Prostate gland (tissue), 2 donors: ENCODE measurements around the gene CDHR2. TPM values are rescaled to one million over a fixed set of nuclear protein-coding genes. Genes with fewer than 3 reads are reported as not detected.

Experiments
- DNase-seq: peaks from one replicate; pipeline ENCODE4 v3.0.0-alpha.2; 2019; ENCODE audit warnings: low spot score
- H3K27ac ChIP-seq, 2 donors: fragments of 200-600 bp; sonication (generic); 2 replicates each; pipeline ENCODE4 v1.5.1; 2017 to 2019
- H3K27me3 ChIP-seq: fragments of 200-600 bp; sonication (generic); replicated peaks from 2 replicates; pipeline ENCODE4 v1.5.1; 2019; ENCODE audit not compliant: insufficient read depth
- H3K36me3 ChIP-seq, 2 donors: fragments of 200-600 bp; sonication (generic); 1 replicate in 1 of 2; 2 replicates in 1 of 2; pipeline versions ENCODE4 v1.5.1 to v1.8.1; 2017 to 2019
- H3K4me1 ChIP-seq: fragments of 200-600 bp; sonication (generic); replicated peaks from 2 replicates; pipeline ENCODE4 v1.5.1; 2019
- H3K4me3 ChIP-seq, 2 donors: fragments of 200-600 bp; sonication (generic); 2 replicates each; pipeline ENCODE4 v1.5.1; 2017 to 2019
- H3K9me3 ChIP-seq: fragments of 200-600 bp; sonication (generic); 2 replicates; pipeline ENCODE4 v1.5.1; 2017
- CTCF ChIP-seq, 4 experiments: fragments of 200-600 bp in 2 of 4; fragments of 450-650 bp in 2 of 4; sonication (generic) in 2 of 4; IDR thresholded peaks; 1 replicate in 3 of 4; 2 replicates in 1 of 4; pipeline ENCODE4 v1.5.1; 2016 to 2019; ENCODE audit warnings: antibody characterized with exemption in 4 of 4, mild to moderate bottlenecking in 2 of 4, moderate library complexity in 2 of 4
- POLR2A ChIP-seq: fragments of 450-650 bp; IDR thresholded peaks from one replicate; pipeline ENCODE4 v1.6.1; 2016; ENCODE audit warnings: antibody characterized with exemption, mild to moderate bottlenecking
- POLR2AphosphoS5 ChIP-seq: sonication (generic); formaldehyde crosslinking; IDR thresholded peaks from one replicate; pipeline ENCODE4 v1.6.1; 2017; ENCODE audit warnings: antibody characterized with exemption
- WGBS: methylation state at CpG from one replicate; pipeline ENCODE4 v1.1.5; 2018; 5-methylcytosine and 5-hydroxymethylcytosine counted together
- intact Hi-C: fragments of 100-400 bp; cut with DNase I; formaldehyde crosslinking; loops from one replicate; pipeline ENCODE4 v1.14.2; 2022
- total RNA-seq, 2 donors: library from RNA; depleted of rRNA; stranded (reverse); fragments of >200 nt; gene quantifications; one replicate each; pipeline ENCODE4 v1.1.0, GENCODE V29; 2016

Gene CDHR2
- 1 to 10 TPM in 1 of 2 donors, not detected in 1; 1.1 TPM for total RNA-seq

GRCh38 chr5:176548967-176549444 is at the start of gene CDHR2:
TSS of gene CDHR2 (plus strand) at chr5:176549342. CDS start at chr5:176565353, 16,011 bp downstream.
- no peak for TF ChIP-seq POLR2A
- TF ChIP-seq CTCF (IDR thresholded peaks at IDR 0.05): no peak
- TF ChIP-seq POLR2AphosphoS5: no peak
- Histone ChIP-seq H3K27ac (no peak within 1 kb of the TSS), H3K4me3 (no peak within 1 kb of the TSS), H3K9me3 (no peaks in the 10 kb centered on the region), H3K4me1 (no peaks in the 10 kb centered on the region), H3K36me3 (no peaks in the 10 kb centered on the region), H3K27me3 (no peaks in the 10 kb centered on the region)
- DNase-seq: no peak
- WGBS: 55% methylated on average over 18 of the region's 18 CpGs
- intact Hi-C loops: no loop called here

DNA sequence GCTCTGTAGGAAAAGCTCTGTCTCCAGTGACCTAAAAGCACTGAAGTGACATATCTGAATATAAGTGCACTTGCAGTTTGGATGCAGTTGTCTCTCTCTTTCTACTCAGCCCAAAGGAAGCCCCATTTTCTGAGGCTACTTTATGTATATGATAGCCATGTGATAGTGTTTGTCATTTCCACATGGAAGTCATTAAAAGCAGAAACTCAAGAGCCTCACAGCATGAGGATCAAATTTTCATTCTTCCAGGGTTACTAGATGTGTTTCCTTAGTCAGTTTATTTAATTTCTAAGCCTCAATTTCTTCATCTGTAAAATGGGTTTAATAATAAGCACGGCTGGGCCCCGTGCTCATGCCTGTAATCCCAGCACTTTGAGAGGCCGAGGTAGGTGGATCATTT is 48.6 kb upstream of the CDHR2 start:
- intact Hi-C loops: no loop called here
- H3K27me3 ChIP-seq: no peaks in the 10 kb centered on the region
- no peaks in the 10 kb centered on the region for H3K9me3 ChIP-seq
- peaks cover 0 to 9% of the 10 kb centered on the region in 2 donors for H3K36me3 ChIP-seq
- WGBS: 96% methylated on average over 3 of the region's 3 CpGs
- DNase-seq: no peak
- no peaks in the 10 kb centered on the region for H3K4me1 ChIP-seq
- no peak overlapping the region for H3K27ac ChIP-seq
- no peak for TF ChIP-seq POLR2AphosphoS5
- no peak overlapping the region for H3K4me3 ChIP-seq

- Histone ChIP-seq H3K4me3 (no peak overlapping the region), H3K36me3 (peaks cover 0 to 9% of the 10 kb centered on the region in 2 donors), H3K9me3 (no peaks in the 10 kb centered on the region), H3K4me1 (no peaks in the 10 kb centered on the region), H3K27ac (no peak overlapping the region), H3K27me3 (no peaks in the 10 kb centered on the region)
- 100% methylated on average over 1 of the region's 1 CpG for WGBS
- intact Hi-C loops: no loop called here
- no peak for DNase-seq
- TF ChIP-seq CTCF (IDR thresholded peaks at IDR 0.05) (no peak), POLR2AphosphoS5 (no peak), POLR2A (no peak)
Measured at GRCh38 chr5:176501333-176501732, 47.8 kb upstream of the CDHR2 start.

DNA sequence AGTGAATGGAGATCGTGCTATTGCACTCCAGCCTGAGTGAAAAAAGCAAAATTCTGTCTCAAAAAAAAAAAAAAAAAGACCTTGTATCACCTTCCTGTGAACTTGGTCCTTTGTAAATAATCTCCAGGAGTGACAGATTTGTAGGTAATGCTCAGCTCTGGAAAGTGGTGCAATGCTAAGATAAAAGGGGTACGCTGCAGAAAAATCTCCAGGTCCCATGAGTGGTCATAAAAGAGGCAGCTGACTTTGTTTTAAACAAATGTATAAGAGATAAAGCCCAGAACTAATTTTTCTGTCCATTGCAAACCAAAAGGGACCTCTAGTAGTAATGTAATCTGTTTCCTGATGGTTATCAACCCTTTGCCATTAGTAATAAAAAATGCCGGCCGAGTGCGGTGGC is 45.6 kb upstream of the CDHR2 start:
- 75% methylated on average over 5 of the region's 5 CpGs for WGBS
- Histone ChIP-seq H3K4me1 (no peaks in the 10 kb centered on the region), H3K36me3 (peaks cover 0 to 8% of the 10 kb centered on the region in 2 donors), H3K4me3 (no peak overlapping the region), H3K9me3 (no peaks in the 10 kb centered on the region), H3K27ac (no peak overlapping the region), H3K27me3 (no peaks in the 10 kb centered on the region)
- no peak for DNase-seq
- intact Hi-C loops: no loop called here
- TF ChIP-seq POLR2AphosphoS5 (no peak), CTCF (IDR thresholded peaks at IDR 0.05) (no peak), POLR2A (no peak)

DNA sequence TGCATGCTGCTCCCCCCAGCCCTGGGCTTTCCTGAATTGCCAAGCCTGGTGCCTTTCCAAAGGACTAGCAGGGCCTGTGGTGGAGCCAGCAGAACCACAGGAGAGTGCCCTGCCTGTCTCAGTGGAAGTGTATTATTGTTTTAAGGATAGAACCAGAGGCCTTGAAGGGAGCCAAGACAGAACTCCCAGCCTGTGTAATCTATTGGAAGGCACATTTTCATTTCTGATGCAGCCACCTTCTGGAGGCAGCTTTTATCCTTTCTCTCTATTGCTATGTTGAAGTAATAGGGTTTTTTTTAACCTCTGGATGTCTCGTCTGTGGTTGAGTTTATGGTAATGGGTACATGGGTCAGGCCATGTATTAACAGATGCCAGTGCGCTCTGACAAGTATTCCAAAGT is 41.2 kb upstream of the CDHR2 start:
- peaks cover 0 to 3% of the 10 kb centered on the region in 2 donors for H3K36me3 ChIP-seq
- no peaks in the 10 kb centered on the region for H3K9me3 ChIP-seq
- 87% methylated on average over 2 of the region's 2 CpGs for WGBS

More for the DNA sequence above, 41.2 kb upstream of the CDHR2 start:
- TF ChIP-seq POLR2A (no peak), CTCF (IDR thresholded peaks at IDR 0.05) (no peak), POLR2AphosphoS5 (no peak)
- H3K27me3 ChIP-seq: no peaks in the 10 kb centered on the region
- no peak overlapping the region for H3K4me3 ChIP-seq
- H3K27ac ChIP-seq: no peak overlapping the region
- no peaks in the 10 kb centered on the region for H3K4me1 ChIP-seq
- intact Hi-C loops: no loop called here
- no peak for DNase-seq
